Stimulated activated CD4-positive, alpha-beta T cell treated with anti-CD3 and anti-CD28 coated beads, Interleukin-2, amount 100 ng/mL, for 4 hours (primary cell): ENCODE measurements around the gene TMEM127.
"Not testable (repeated sequence)": the region's sequence is repeated elsewhere in the genome, so short reads cannot be mapped to it uniquely, and the experiment has no call there.

Experiments used
- DNase-seq: peaks from one replicate; pipeline ENCODE4 v3.0.0-alpha.2; 2020; ENCODE audit warnings: low read depth

TMEM127 gene

GRCh38 chr2:96264086-96264485 is 1.7 kb downstream of the TMEM127 start:
- DNase-seq = no peak

DNA sequence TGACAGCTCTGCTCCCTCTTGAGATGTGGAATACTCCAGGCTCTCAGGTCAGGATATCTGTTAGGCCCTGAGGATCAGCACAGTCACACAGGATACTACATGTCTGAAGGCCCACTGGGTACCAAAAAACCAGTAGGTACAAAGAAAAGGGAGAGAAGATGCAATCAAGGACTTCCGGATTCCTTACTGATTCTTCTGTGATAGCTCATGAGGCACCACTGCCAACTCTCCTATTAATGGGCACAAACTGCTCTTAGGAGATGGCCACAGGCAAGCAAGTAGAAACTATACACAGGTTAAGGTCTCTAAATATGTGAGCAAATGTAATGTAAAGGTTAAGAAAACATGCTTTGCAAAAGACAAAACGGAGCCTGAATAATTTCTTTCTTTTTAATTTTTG is 3.5 kb downstream of the TMEM127 start:
- DNase-seq = no peak

DNA sequence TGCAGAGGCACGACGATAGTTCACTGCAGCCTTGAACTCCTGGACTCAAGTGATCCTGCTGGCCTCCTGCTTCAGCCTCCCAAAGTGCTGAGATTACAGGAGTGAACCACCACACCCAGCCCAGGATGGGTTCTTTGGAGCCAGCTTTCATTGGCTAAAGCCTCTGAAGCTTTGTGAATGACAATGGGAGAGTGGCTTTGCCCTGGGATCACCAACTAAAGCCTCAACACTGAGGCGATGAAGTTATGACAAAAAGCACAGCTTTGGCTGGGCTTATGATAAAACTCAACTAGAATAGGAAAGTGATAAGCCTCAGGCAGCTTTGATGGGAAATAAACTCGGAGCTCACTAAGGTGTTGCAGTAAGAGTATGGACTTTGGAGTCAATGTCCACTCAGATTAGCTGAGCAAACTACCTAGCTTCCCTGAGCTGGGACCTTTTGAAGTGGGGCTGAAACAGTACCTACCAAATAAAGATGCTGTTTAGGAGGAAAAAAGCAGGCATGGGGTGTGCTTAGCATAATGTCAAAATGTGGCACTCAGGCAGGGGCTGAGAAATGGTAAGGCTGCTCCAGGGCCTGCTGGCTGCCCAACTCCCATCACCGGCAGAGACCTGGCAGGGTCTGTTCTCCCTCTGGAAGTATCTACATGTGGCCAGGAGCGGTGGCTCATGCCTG is 4.3 kb downstream of the TMEM127 start:
- no peak for DNase-seq

DNA sequence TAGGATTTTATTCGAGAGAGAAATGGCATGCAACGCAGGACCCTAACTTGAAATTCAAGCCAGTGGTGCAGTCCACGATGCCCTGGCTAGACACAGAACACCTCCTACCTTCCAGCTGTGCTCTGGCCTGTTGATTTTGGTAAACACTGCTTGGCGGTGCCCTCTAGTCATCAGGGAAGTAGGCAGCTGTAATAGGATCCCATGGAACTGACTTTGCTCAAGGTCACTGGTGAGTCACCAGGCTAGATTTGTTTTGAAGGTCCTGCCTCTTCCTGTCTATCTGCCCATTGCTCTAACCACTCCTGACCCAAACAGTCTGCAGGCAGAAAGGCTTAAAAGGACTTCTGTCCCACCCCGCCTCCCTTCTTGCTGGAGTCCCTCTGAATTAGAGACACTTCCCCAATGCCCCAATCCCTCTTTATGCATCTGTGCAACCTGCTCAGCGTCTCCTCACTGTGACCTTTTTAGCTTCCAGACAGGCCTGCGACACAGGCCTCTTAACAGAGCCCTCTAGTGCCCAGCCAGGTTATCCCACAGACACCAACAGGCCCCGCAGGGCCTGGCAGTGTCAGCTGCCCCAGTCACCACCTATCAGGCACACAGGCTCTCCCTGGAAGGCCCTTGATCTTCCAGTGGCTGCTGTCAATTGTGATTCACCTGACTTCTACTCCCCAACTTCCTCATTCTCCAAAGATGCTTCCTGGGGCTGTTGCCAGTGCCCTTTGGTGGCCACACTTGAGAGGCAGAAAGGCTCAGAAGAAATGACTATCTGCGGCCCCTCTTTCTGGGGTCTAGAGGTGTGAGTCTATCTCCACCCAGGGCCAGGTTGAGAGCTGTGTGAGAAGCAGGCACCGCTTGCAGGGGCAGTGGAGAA is 5.2 kb downstream of the TMEM127 start:
- no peak for DNase-seq

GRCh38 chr2:96259497-96259921 is 6.3 kb downstream of the TMEM127 start:
- no peak for DNase-seq

- DNase-seq = no peak
Observed at GRCh38 chr2:96258166-96259022, 7.4 kb downstream of the TMEM127 start.

GRCh38 chr2:96257744-96258143 is 8.1 kb downstream of the TMEM127 start:
- DNase-seq = not testable (repeated sequence)

- no peak for DNase-seq
Observed at GRCh38 chr2:96256611-96257113, 9.1 kb downstream of the TMEM127 start.

GRCh38 chr2:96254571-96254970 is 11.2 kb downstream of the TMEM127 start:
- DNase-seq = no peak

- no peak for DNase-seq
Observed at GRCh38 chr2:96253006-96253405, 12.8 kb downstream of the TMEM127 start.

- DNase-seq = no peak
Observed at GRCh38 chr2:96252526-96252925, 13.3 kb downstream of the TMEM127 start.

DNA sequence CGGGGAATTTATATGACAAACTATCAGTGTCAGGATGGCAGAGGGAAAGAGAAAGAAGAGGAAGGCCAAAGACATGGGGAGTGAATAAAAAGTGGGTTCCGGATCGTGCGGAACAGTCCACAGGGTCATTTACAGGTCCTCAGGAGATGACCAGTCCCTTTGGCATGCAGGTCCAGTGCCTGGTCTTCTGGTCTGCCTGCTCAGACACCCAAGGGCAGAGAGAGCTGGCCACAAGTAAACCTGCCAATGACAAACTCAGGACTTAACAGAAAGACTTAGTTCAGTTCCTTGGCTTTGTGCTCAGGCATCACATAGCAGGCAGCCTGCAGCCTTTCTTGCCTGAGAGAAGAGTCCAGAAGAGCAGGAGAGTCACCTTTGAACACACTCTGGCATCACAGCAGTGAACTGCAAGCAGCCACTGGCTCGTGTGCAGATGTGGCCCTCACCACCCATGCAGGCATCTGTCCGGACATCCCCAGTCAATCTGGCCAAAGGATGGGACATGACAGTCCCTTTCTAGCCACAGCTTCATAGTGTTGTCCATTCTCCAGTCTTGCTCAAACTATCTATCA is 14.0 kb downstream of the TMEM127 start:
- no peak for DNase-seq

- no peak for DNase-seq
Observed at GRCh38 chr2:96250188-96250587, 15.6 kb downstream of the TMEM127 start.

DNA sequence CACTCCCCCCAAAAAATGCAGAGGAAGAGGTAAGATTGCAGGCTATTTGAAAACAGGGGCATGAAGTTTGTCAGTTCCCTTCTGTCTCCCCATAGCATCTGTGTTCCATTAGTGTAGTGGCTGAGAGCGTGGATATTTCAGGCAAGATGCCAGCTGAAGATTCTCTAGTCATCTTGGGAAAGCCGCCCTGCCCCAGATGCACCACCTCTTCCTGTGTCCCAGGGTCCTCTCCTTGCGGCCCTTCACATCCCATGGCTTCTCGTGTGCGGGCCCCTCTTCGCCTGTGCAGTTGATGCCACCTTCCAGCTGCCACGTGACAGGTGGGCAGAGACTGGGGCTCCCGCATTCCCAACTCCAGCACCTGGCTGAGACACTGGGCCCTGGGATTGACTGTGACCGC is 16.1 kb downstream of the TMEM127 start:
- DNase-seq = no peak

DNA sequence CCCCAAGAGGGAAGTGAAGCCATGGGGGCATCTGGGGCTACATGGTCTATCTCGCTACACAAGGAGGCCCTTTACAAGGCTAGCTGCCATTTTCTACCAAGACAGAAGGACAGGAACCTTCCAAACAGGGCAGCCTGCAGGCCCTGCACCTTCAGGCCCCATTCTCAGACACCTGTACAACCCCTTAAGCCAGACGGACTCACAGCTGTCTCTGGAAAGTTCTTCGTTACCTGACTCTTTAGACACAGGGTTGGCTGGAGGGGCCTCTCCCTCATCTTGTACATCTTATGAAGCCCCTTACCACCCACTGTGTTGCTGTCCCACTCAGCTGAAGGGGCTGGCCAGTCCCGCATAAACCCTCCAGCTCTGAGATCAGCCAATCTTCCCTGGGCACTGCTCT is 17.2 kb downstream of the TMEM127 start:
- no peak for DNase-seq

DNA sequence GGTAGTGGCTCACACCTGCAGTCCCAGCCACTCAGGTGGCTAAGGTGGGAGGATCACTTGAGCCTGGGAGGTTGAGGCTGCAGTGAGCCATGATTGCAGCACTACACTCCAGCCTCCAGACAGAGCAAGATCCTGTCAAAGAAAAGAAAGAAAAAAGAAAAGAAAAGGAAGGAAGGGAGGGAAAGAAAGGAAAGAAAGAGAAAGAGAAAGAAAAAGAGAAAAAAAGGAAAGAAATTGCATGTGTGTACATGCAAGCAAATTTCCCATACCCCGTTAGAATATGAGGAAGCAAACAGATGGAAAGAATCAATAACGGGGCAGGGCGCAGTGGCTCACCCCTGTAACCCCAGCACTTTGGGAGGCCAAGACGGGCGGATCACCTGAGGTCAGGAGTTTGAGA is 17.9 kb downstream of the TMEM127 start:
- DNase-seq = no peak

DNA sequence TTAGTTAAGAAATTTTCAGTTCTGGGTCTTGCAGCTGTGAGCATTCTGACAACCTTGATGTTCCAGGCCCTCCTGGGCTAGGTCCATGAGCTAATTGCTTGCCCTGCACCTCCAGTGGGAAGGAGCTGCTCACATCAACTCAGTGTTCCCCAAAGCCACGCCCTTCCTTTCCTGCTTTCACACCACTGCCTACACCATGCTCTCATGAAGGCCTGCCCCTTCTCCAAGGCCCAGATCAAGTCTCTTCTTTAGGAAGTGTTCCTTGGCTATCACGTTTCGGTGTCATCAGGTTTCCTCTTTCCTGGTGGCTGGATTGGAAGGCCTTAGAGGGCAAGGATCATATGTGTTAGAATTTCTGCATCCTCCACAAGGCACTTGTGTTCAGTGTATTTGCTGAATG is 18.8 kb downstream of the TMEM127 start:
- DNase-seq = no peak

DNA sequence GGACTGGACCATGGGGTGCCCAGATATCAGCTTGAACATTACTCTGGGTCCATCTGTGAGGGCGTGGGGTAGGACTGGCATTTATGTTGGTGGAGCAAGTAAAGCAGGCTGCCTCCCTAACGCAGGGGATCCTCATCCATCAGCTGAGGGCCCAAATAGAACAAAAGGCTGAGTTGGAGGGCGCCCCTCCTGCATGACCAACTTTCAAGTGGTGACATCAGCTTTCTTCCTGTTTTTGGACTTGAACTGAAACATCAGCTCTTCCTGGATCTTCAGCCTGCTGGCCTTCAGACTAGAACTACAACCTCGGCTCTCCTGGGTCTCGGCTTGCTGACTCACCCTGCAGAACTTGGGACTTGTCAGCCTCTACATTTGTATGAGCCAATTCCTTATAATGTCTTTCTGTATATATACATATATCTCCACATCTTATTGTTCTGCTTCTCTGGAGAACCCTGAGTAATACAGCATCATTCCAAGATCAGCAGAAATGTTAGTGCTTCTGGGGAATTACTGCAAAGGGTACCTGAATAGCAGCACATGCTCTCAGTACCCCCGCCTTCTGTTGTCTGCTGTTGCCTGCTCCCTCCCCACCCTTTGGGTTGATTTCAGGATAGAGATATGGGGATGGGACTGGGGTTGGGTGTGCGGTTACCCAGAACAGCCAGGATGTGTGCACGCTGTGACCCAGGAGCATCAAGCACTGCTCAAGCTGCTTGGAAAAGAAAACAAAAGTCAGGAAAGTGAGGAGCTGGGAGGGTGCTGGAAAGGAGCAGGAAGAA is 20.0 kb downstream of the TMEM127 start:
- no peak for DNase-seq

DNA sequence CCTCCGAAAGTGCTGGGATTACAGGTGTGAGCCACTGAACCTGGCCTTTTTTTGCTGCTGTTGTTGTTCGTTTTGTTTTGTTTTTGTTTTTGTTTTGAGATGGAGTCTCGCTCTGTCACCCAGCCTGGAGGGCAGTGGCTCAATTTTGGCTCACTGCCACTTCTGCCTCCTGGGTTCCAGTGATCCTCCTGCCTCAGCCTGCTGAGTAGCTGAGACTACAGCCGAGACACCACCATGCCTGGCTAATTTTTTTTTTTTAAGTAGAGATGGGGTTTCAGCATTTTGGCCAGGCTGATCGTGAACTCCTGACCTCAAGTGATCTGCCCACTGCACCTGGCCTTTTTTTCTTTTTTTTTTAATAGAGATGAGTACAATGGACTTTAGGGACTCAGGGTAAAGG is 22.0 kb downstream of the TMEM127 start:
- DNase-seq = no peak

- DNase-seq = no peak
Observed at GRCh38 chr2:96241900-96242611, 23.7 kb downstream of the TMEM127 start.

GRCh38 chr2:96241227-96241626 is 24.6 kb downstream of the TMEM127 start:
- no peak for DNase-seq
